ENCODE measurements around the gene MYMK.

Gene MYMK

DNA sequence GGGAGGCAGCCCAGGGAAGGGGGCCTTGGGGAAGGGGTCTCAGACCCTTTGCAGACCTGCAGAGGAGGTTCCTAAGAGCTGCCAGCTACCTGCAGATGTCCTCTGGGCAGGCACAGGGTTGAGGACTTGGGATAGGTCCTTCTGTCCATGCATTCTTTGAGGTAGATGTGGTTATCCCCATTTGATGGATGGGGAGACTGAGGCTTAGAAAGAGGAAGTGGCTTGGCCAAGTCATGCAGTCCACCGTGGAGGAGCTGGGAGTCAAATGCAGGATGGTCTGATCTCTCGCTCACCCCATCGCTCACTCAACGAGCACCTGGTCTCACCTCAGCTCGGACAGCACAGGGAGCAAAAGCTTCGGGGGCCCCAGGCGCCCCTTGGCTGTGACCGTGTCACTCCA, 30.0 kb upstream of the MYMK start:
- Histone ChIP-seq H3K27me3 (replicated peaks; ENCODE audit: control insufficient read depth, insufficient read depth, low read length) (peaks cover 29% of the 10 kb centered on the region), H3K36me3 (ENCODE audit: control insufficient read depth, insufficient read depth, low read length, severe bottlenecking) (no peaks in the 10 kb centered on the region), H3K4me1 (ENCODE audit: control insufficient read depth, insufficient read depth, low read length) (peaks cover 7% of the 10 kb centered on the region), H3K9me3 (ENCODE audit: control insufficient read depth, low read length) (no peaks in the 10 kb centered on the region), H3K4me3 (ENCODE audit: low read length) (no peak overlapping the region), H3K9ac (ENCODE audit: low read length) (no peak overlapping the region)
- DNase-seq (ENCODE audit: low read depth), result no peak

- no peaks in the 10 kb centered on the region for H3K36me3 ChIP-seq (ENCODE audit: control insufficient read depth, insufficient read depth, low read length, severe bottlenecking)
Observed at GRCh38 chr9:133553973-133554713, 29.4 kb upstream of the MYMK start.

DNA sequence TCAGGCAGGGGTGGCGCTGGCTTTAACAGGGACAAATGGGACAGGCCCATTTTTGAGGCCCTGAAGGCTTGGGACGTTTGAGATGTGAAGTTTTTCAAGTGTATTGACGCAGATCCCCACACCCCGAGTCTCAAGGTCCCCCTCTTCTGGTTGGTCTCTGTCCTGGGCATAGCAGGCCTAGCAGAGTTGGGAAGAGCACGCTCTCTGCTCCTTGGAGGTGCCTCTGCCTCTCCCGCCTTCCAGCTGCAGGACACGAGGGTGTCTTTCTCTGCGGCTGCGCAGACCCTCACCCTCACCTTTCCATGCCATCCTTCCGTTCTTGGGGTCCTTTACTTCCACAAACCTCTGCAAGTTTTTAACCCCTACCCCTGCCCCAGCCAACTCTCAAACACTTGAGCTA, 28.4 kb upstream of the MYMK start:
- Histone ChIP-seq H3K27me3 (replicated peaks; ENCODE audit: control insufficient read depth, insufficient read depth, low read length) (peaks cover 32% of the 10 kb centered on the region), H3K4me3 (ENCODE audit: low read length) (no peak overlapping the region), H3K4me1 (ENCODE audit: control insufficient read depth, insufficient read depth, low read length) (no peaks in the 10 kb centered on the region), H3K9me3 (ENCODE audit: control insufficient read depth, low read length) (no peaks in the 10 kb centered on the region), H3K9ac (ENCODE audit: low read length) (no peak overlapping the region), H3K36me3 (ENCODE audit: control insufficient read depth, insufficient read depth, low read length, severe bottlenecking) (no peaks in the 10 kb centered on the region)
- no peak for DNase-seq (ENCODE audit: low read depth)

More at GRCh38 chr9:133553973-133554713, 29.4 kb upstream of the MYMK start:
- Histone ChIP-seq H3K9ac (ENCODE audit: low read length) (no peak overlapping the region), H3K4me1 (ENCODE audit: control insufficient read depth, insufficient read depth, low read length) (peaks cover 7% of the 10 kb centered on the region), H3K4me3 (ENCODE audit: low read length) (no peak overlapping the region), H3K9me3 (ENCODE audit: control insufficient read depth, low read length) (no peaks in the 10 kb centered on the region), H3K27me3 (replicated peaks; ENCODE audit: control insufficient read depth, insufficient read depth, low read length) (peaks cover 29% of the 10 kb centered on the region)
- DNase-seq (ENCODE audit: low read depth), result no peak

- Histone ChIP-seq H3K9me3 (ENCODE audit: control insufficient read depth, low read length) (no peaks in the 10 kb centered on the region), H3K27me3 (replicated peaks; ENCODE audit: control insufficient read depth, insufficient read depth, low read length) (peaks cover 37% of the 10 kb centered on the region), H3K4me1 (ENCODE audit: control insufficient read depth, insufficient read depth, low read length) (no peaks in the 10 kb centered on the region), H3K36me3 (ENCODE audit: control insufficient read depth, insufficient read depth, low read length, severe bottlenecking) (no peaks in the 10 kb centered on the region), H3K9ac (ENCODE audit: low read length) (no peak overlapping the region), H3K4me3 (ENCODE audit: low read length) (no peak overlapping the region)
- no peak for DNase-seq (ENCODE audit: low read depth)
Observed at GRCh38 chr9:133552236-133552635, 27.5 kb upstream of the MYMK start.

DNA sequence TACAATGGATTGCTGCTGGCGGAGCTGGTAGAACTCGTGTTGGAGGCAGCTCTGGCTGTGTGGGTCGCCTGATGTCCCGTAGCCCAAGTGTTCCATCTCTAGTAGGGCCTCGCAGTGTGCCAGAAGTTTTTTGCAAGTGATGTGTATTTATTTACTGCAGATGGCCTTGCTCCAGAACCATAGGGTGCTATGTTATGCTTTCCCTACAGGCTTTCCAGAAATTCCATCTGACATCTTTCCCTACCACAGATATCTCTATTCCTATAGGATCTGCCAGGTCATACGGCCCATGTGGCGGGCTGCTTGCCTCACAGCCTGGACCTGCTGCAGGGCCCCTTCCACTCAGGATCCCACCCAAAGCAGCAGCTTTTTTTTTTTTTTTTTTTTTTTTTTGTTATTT, 26.7 kb upstream of the MYMK start:
- no peak for DNase-seq (ENCODE audit: low read depth)
- no peaks in the 10 kb centered on the region for H3K9me3 ChIP-seq (ENCODE audit: control insufficient read depth, low read length)
- no peak overlapping the region for H3K9ac ChIP-seq (ENCODE audit: low read length)
- no peaks in the 10 kb centered on the region for H3K36me3 ChIP-seq (ENCODE audit: control insufficient read depth, insufficient read depth, low read length, severe bottlenecking)
- no peak overlapping the region for H3K4me3 ChIP-seq (ENCODE audit: low read length)
- H3K27me3 ChIP-seq (replicated peaks; ENCODE audit: control insufficient read depth, insufficient read depth, low read length), result peaks cover 43% of the 10 kb centered on the region
- H3K4me1 ChIP-seq (ENCODE audit: control insufficient read depth, insufficient read depth, low read length), result peaks cover 2% of the 10 kb centered on the region

DNA sequence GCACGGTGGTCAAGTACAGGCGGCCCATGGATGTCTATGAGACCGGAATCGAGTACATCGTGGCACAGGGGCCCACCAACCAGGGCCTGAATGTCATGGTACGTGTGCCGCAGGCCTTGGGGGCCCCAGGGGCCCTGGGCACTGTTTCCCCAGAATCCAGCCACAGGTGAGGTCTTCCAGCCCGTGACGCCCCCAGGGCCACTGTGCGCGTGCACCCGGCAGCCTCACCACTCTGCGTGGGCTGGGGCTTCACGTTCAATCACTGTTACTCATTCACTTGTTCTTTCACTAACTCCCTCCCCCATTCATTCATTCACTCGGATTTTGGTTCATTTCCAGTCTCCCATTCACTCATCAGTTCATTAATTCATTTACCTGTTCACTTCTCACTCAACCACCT, 22.4 kb upstream of the MYMK start:
- Histone ChIP-seq H3K4me3 (ENCODE audit: low read length) (no peak overlapping the region), H3K9me3 (ENCODE audit: control insufficient read depth, low read length) (no peaks in the 10 kb centered on the region), H3K9ac (ENCODE audit: low read length) (no peak overlapping the region), H3K4me1 (ENCODE audit: control insufficient read depth, insufficient read depth, low read length) (peaks cover 16% of the 10 kb centered on the region), H3K36me3 (ENCODE audit: control insufficient read depth, insufficient read depth, low read length, severe bottlenecking) (no peaks in the 10 kb centered on the region), H3K27me3 (replicated peaks; ENCODE audit: control insufficient read depth, insufficient read depth, low read length) (peaks cover 46% of the 10 kb centered on the region)
- DNase-seq (ENCODE audit: low read depth), result no peak

DNA sequence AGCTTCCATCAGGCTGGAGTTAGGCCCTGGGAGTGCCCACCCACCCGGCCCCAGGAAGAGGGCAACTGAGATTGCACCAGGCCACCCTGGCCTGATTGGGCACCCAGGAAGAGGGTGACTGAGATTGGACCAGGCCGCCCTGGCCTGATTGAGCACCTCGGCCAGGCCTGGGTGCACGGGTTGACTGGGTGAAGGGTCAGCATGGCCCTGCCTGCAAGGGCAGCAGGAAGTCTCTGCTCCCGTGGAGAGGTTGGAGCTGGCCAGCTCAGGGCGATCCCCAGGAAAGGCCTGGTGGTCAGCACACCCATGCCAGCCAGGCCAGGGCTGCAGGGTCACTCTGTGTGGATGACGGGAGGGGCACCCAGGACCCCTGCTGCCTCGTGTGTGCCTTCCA, 21.5 kb upstream of the MYMK start:
- no peak for DNase-seq (ENCODE audit: low read depth)
- Histone ChIP-seq H3K9me3 (ENCODE audit: control insufficient read depth, low read length) (no peaks in the 10 kb centered on the region), H3K4me3 (ENCODE audit: low read length) (no peak overlapping the region), H3K36me3 (ENCODE audit: control insufficient read depth, insufficient read depth, low read length, severe bottlenecking) (no peaks in the 10 kb centered on the region), H3K9ac (ENCODE audit: low read length) (no peak overlapping the region), H3K27me3 (replicated peaks; ENCODE audit: control insufficient read depth, insufficient read depth, low read length) (peaks cover 46% of the 10 kb centered on the region), H3K4me1 (ENCODE audit: control insufficient read depth, insufficient read depth, low read length) (peaks cover 16% of the 10 kb centered on the region)

- peaks cover 43% of the 10 kb centered on the region for H3K27me3 ChIP-seq (replicated peaks; ENCODE audit: control insufficient read depth, insufficient read depth, low read length)
- H3K9me3 ChIP-seq (ENCODE audit: control insufficient read depth, low read length), result no peaks in the 10 kb centered on the region
- no peak for DNase-seq (ENCODE audit: low read depth)
- H3K9ac ChIP-seq (ENCODE audit: low read length), result peak overlapping the region; percentile 60
- peak overlapping the region; percentile 28 for H3K4me3 ChIP-seq (ENCODE audit: low read length)
- H3K4me1 ChIP-seq (ENCODE audit: control insufficient read depth, insufficient read depth, low read length), result peaks cover 16% of the 10 kb centered on the region
- H3K36me3 ChIP-seq (ENCODE audit: control insufficient read depth, insufficient read depth, low read length, severe bottlenecking), result no peaks in the 10 kb centered on the region
Observed at GRCh38 chr9:133545494-133546286, 20.9 kb upstream of the MYMK start.

DNA sequence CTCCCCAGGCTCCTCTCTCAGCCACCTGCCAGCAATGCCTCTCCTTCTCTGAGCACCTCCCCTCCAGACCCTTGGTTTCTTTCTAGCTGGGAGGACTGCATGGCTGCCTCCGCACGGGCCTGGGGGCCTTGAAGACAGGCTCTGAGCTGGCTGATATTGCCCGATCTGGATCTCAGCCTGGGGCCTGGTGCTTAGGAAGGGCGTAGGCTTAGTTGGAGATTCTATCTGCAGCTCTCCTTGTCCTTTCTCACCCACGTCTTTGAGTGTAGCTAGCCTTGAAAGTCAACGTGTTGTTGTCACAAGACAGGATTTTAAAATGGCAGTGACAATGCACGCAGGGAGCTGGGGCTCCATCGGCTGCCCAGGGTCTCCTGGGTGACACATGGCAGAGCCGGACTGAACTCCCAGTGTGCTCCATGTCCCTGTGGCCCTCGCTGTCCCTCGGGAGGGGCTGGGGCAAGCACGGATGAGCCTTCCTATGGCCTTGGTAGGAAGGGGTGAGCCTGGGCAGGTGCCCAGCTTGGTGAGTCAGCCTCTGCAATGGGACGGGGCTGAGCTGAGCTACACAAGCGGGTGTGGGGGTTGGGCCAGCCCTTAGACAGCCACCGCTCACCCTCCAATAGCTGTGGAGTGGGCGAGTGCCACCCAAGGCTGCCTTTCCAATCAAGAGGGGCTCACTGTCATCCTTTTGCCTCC, 19.2 kb upstream of the MYMK start:
- DNase-seq (ENCODE audit: low read depth), result no peak
- Histone ChIP-seq H3K9me3 (ENCODE audit: control insufficient read depth, low read length) (no peaks in the 10 kb centered on the region), H3K4me3 (ENCODE audit: low read length) (no peak overlapping the region), H3K27me3 (replicated peaks; ENCODE audit: control insufficient read depth, insufficient read depth, low read length) (peaks cover 44% of the 10 kb centered on the region), H3K36me3 (ENCODE audit: control insufficient read depth, insufficient read depth, low read length, severe bottlenecking) (no peaks in the 10 kb centered on the region), H3K9ac (ENCODE audit: low read length) (no peak overlapping the region), H3K4me1 (ENCODE audit: control insufficient read depth, insufficient read depth, low read length) (peaks cover 16% of the 10 kb centered on the region)

DNA sequence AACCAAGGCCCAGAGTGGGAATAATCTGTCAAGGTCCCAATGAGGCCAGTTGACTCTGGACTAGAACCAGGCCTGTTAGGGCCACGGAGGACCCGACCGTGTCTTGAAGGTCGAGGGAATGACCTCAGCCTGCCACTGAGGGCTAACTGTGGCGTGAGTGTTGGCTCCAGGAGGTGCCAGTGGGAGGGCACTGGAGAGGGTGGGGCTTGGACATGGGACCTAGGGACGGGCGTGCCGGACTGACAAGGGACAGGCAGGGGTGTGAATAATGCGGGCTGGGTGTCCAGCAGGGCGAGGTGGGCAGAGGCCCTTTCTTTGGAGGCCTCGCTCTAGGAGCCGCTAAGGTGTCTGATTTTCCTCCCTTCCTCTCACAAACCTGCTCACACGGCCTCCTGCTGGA, 17.2 kb upstream of the MYMK start:
- no peak for DNase-seq (ENCODE audit: low read depth)
- Histone ChIP-seq H3K36me3 (ENCODE audit: control insufficient read depth, insufficient read depth, low read length, severe bottlenecking) (no peaks in the 10 kb centered on the region), H3K9ac (ENCODE audit: low read length) (no peak overlapping the region), H3K27me3 (replicated peaks; ENCODE audit: control insufficient read depth, insufficient read depth, low read length) (peaks cover 44% of the 10 kb centered on the region), H3K4me1 (ENCODE audit: control insufficient read depth, insufficient read depth, low read length) (peaks cover 16% of the 10 kb centered on the region), H3K9me3 (ENCODE audit: control insufficient read depth, low read length) (no peaks in the 10 kb centered on the region), H3K4me3 (ENCODE audit: low read length) (no peak overlapping the region)

GRCh38 chr9:133540698-133541025, 15.9 kb upstream of the MYMK start:
- Histone ChIP-seq H3K27me3 (replicated peaks; ENCODE audit: control insufficient read depth, insufficient read depth, low read length) (peaks cover 42% of the 10 kb centered on the region), H3K4me1 (ENCODE audit: control insufficient read depth, insufficient read depth, low read length) (peaks cover 7% of the 10 kb centered on the region), H3K4me3 (ENCODE audit: low read length) (no peak overlapping the region), H3K9me3 (ENCODE audit: control insufficient read depth, low read length) (no peaks in the 10 kb centered on the region), H3K9ac (ENCODE audit: low read length) (no peak overlapping the region), H3K36me3 (ENCODE audit: control insufficient read depth, insufficient read depth, low read length, severe bottlenecking) (no peaks in the 10 kb centered on the region)
- DNase-seq (ENCODE audit: low read depth), result no peak

All from adipocyte (in vitro differentiated cells).